Endothelial cell of hepatic sinusoid (primary cell): Measurements from ENCODE around the gene DMPK.

Experiments
- in situ Hi-C: cut with HindIII; loops from 2 replicates; pipeline ENCODE4 v1.10.0; 2017; ENCODE audit warnings: low sequenced_read_pairs

Gene DMPK

DNA sequence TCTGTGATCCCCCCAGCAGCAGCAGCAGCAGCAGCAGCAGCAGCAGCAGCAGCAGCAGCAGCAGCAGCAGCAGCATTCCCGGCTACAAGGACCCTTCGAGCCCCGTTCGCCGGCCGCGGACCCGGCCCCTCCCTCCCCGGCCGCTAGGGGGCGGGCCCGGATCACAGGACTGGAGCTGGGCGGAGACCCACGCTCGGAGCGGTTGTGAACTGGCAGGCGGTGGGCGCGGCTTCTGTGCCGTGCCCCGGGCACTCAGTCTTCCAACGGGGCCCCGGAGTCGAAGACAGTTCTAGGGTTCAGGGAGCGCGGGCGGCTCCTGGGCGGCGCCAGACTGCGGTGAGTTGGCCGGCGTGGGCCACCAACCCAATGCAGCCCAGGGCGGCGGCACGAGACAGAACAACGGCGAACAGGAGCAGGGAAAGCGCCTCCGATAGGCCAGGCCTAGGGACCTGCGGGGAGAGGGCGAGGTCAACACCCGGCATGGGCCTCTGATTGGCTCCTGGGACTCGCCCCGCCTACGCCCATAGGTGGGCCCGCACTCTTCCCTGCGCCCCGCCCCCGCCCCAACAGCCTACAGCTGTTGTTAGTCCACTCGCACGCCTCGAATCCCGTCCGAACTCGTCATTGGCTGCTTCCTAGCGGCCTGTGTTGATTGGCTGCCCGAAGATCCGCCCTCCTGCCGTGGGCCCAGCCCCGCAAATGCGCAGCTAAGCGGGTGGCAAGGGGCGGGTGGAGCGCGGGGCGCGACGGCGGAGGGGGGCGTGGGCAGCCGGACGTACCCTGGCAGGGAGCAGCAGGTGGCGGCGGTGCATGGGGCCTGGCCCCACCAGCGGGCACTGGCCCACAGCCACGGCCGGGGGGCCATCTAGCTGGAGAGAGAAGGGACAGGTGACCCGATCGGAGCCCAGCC lies 11.8 kb downstream of the DMPK start:
- in situ Hi-C loops, result loop anchor here (5.0 kb wide), 1 partner anchor 38 kb away; the partner anchor contains the start of genes FBXO46 and MEIOSIN

DNA sequence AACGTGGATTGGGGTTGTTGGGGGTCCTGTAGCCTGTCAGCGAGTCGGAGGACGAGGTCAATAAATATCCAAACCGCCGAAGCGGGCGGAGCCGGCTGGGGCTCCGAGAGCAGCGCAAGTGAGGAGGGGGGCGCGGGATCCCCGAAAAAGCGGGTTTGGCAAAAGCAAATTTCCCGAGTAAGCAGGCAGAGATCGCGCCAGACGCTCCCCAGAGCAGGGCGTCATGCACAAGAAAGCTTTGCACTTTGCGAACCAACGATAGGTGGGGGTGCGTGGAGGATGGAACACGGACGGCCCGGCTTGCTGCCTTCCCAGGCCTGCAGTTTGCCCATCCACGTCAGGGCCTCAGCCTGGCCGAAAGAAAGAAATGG lies 12.5 kb downstream of the DMPK start:
- in situ Hi-C loops, result loop anchor here (5.0 kb wide), 1 partner anchor 38 kb away; the partner anchor contains the start of genes FBXO46 and MEIOSIN

DNA sequence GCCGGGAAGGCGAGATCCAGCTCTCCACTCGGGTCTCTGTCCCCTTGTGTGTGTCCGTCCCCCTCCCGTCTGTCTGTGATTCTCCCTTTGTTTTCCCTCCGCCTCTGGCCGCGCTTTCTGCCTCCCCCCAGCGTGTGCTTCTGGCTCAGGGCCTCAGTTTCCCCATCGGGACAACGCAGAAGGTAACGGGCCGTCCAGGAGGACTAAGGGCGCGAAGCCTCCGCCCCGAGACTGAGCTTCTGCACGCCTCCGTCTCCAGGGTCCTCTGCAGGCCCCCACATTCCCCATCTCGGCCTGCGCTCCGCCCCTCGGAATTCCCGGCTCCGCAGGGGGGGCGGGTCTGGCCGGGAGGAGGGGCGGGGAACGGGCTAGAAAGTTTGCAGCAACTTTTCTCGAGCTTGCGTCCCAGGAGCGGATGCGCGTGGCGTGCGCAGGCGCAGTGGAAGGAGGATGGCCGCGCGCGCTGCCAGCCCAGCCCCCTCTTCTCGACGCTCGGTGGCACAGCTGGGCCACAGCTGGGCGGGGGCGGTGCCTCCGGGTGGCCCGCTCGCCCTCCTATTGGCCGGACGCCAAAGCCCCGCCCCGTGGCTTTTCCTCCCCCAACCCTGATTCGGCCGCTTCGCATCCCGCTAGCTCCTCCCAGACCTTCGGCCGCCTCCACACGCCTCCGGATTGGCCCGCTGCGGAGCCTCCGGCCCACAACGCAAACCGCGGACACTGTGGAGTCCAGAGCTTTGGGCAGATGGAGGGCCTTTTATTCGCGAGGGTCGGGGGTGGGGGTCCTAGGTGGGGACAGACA lies 13.1 kb downstream of the DMPK start, which contains the start of gene SIX5:
Gene SIX5, minus strand, starts transcription at position 269 of the 799 bp plus-strand sequence. CDS start 408 bp downstream, outside the sequence.
- in situ Hi-C loops, result no loop called here

DNA sequence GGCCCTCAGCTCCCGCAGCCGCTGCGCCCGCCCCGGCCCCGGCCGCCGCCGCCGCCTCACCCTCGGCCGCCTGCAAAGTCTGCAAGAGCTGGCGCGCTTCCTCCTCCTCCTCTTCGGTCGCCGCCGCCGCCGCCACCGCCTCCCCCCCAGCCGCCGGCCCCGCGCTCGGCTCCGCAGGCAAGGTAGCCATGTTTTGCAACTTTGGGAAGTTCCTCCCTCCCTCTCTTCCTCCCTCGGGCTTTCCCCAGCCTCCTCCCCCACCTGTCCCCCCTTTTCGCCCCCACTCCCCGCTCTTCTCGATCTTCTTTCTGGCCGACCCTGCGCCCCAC lies 13.7 kb downstream of the DMPK start:
- in situ Hi-C loops, result no loop called here

DNA sequence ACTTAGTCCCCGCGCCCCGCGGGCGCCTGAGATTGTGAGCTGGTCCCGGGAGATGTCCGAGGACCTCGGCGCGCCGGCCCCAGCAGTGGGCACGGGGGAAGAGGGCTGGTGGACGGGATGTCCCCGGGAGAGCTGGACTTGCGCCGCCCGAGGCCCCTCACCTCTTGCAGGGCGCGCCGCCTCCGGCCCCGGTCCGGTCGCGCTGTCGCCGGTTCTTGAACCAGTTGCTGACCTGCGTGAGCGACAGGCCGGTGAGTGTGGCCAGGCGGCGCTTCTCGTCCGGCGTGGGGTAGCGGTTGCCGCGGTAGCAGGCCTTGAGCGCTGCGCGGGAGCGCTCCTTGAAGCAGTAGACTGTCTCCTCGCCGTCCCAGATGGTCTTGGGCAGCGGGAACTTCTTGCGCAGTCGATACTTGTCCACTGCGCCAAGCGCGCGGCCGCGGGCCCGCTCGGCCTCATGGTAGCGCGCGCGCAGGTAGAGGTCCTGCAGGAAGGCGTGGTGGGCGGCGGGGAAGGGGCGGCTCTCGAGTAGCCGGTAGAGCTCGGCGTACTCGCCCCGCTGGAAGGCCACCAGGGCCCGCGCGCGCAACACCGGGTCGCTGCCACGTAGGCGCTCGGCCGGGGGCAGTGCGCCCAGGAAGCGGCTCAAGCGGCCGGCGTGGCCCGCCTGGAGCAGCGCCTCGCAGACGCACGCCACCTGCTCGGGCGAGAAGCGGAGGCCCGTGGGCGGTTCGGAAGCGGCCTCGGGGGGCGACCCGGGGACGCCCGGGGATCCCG lies 14.2 kb downstream of the DMPK start:
- in situ Hi-C loops, result no loop called here

DNA sequence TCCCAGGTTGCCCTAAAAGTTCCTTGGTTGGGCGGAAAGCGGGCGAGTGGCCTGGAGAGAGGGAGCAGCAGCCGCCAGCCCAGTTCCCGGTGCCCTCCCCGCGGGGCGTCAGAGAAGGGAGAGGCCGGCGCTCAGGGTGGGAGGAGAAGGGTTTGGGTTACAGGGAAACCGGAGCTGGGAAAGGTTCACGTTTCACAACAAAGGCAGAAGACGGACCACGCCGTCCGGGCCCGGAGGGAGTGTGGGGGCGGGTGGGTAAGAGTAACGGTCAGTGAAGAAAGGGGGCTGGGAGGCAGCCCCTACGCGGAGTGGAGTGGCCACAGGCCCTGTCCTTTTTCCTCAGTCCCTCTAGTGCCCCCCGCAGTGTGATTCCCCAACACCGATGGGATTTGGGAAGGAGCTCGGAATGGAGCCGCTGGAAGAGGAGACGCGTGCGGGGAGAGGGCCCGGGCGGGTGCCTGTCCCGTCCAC lies 14.8 kb downstream of the DMPK start:
- in situ Hi-C loops, result no loop called here

DNA sequence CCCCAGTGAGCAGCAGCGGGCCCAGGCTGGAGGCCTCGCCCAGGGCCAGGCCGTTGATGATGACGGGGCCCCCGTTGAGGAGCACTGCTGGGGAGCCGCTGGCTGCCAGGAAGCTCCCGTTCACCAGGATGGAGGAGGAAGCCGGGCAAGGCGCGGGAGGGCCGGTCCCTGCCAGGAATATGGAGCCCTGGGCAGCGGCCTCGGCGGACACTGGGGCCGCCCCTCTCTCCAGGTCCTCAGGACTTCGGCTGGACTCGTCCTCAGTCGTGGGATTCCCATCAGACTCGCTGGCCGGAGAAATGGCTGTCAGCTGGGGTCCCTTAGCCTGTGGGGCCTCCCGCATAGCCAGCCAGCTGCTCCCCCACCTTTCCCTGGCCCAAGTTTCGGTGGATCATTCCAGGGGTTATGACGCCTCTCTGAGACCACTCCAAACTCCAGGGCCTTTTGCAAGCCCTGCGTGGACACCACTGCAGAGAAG lies 15.4 kb downstream of the DMPK start:
- in situ Hi-C loops, result no loop called here

DNA sequence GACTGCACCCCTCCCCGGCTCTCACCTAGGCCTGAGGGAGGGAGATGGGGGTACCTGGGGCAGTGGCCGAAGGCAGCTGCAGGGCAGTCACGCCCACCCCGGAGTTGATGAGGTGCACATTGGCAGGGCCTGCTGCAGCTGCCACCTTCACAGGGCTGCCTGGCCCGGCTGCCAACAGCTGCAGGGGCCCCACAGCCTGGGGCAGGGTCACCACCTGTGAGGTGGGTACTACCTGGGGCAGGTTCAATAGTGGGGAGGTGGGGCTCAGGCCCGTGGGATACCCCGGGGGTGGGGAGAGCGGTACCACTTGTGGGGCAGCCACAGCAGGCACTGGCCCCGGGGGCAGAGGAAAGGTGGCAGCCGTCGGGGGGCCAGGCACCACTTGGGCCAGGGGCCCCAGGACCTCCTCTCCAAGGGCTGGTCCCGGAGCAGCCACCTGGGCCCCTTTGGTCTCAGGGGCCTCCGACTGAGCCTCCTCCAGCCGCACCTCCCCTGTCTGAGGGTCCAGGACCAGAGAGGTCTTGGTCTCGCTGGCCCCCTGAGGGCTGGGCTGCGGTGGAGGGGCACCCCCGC lies 15.9 kb downstream of the DMPK start:
- in situ Hi-C loops, result no loop called here

DNA sequence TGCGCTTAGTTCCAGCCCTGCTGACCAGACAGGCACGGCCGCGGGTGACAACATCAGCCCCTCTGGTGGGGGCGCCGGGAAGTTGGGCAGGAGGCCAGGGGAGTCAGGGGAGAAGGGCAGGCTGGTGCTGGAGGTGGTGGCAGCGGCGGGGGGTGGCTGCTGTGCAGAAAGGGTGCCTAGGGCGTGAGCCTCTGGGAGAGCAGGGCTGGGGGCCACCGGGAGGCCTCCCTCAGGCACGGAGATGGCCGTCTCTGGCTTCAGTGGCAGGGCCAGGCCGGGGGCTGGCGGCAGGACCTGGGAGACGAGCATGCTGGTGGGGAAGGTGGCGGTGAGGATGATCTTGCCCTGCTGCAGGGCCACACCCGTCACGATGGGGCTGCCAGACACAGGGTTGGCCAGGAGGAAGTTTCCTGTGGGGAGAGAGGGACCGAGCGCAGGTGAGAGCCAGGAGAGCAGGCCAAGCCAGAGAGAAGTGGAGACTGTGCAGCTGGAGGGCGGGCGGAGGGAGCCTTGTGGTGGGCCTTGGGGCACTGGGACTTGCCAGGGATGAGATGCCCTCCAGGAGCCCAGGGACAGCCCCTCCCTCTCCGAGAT lies 16.5 kb downstream of the DMPK start:
- in situ Hi-C loops, result no loop called here

DNA sequence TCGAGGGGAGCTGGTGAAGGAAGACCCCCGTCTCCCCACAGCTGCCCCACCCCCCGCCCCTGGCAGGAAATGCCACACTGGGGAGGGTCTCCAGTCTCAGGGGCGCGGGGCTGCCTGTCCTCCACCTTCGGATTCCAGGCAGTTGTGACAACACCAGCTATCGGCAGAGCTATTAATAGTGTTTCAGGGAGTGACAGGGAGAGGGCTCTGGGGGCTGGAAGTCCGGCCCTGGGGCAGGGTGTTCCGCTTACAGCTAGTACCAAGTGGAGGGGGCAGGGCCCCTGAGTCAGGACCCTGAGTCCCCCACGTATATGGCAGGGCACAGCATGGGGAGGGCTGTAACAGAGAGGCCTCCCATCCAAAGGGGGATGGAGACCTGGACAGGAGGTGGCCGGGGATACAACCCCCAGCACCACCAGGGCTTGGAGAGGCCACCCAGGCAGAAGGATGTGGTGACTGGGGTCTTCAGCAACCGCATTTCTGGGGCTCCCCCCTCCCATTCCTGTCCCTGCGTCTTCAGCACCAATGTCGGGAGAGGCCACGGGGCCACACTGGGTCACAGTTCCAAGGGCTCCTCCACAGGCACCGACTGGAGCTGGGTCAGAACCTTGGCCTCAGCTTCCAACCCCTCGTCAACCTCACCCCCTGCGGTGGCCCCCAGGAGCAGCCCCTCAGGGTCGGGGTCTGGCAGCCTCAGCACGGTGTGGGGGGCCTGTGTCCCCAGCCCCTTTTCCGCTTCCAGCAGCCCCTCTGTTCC lies 17.2 kb downstream of the DMPK start:
- in situ Hi-C loops, result no loop called here

DNA sequence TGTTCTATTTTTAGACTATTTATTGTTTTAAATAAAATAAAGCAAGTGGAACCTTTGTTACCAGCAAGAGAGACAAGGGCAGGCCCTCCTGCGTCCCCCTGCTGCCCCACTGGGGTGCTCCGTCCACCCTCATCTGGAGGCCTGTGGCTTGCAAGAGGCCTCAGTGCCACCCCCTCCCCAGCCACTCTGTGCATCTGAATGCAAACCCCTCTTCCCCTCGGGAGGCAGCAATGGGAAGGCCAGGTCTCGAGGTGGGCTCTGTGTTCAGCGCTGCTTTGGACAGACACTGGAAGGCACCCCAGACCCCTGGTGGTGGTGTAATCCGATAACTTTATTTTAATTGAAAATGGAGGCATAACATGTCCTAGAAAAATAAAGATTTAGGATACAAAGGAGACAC lies 17.8 kb downstream of the DMPK start:
- in situ Hi-C loops, result no loop called here

DNA sequence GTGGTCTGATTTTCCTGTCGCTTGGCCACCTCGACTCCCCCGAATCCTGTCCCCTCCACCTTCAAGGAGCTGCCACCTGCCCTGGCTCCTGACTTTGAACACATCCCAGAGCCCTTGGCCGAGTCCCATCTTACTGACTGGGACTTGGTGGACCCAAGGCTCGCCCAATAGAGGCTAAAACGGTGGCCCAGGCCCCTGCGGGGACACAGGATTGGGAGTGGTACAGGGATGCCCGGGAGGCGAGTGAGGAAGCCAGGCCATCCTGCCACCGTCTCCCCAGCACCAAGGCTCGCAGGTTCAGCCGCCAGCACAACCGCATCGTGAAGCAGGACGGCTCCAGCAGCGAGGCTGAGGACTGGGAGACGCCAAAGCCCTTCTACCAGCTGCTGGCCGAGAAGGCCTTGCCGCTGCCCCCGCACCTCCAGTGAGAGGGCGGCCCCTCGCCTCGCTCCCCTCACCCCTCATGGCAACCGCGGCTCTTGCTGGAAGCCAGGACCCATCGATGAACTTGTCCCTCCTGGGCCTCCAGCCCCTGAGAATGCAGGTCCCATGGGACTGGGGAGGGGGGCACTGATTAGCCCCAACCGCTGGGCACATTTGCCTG lies 18.5 kb downstream of the DMPK start:
- in situ Hi-C loops, result no loop called here

DNA sequence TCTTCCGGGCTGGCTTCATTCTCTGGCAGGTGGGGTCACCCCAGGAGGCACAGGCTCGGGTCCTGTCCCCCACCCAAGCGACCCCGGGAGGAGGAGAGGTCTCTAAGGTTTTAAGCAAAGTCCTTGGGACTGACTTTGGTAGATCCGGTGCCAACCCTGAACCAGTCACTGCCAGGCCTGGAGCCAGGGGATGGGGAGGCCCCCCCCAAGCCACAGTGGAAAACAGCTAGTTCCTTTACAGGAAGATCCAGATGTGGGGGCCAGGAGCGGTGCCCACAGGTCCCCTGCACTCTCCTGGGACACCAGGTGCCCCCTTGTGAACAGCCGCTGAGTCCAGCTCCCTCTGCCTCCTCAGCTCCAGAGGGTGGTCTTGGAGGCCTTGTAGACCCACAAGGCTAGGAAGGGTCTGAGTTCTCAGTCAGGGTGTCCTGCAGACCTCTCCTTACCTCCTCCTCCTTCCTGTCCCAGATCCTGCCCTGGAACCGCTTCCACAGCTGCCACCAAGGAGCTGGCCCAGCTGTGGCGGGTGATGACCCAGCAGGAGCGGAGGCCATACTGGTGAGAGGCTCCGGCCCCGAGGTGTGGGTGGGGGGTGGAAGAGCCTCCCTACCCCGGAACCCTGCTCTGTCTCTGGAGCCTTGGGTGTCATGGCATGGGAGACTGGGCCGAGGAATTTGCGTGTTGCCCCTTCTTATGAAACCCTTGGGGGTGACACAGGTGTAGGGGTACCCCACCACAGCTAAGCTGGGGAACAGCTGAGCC lies 19.2 kb downstream of the DMPK start:
- in situ Hi-C loops, result no loop called here

DNA sequence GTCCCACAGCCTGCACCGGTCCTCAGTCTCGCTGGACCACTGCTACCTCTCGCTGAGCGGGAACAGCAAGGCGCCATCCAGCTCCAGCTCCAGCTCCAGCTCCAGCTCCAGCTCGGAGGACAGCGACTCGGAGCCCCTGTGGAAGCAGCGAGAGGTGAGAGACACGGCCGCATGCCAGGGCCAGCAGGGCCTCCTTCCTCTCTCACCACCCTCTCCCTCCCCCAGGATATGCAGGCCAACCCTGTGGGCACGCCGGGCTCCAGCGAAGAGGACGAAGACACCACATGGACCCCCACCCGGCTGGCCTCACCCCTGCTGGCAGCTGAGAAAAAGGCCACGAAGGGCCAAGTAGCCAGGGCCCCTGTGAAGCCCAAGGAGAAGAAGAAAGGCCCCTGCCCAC lies 20.6 kb downstream of the DMPK start:
- in situ Hi-C loops, result no loop called here

DNA sequence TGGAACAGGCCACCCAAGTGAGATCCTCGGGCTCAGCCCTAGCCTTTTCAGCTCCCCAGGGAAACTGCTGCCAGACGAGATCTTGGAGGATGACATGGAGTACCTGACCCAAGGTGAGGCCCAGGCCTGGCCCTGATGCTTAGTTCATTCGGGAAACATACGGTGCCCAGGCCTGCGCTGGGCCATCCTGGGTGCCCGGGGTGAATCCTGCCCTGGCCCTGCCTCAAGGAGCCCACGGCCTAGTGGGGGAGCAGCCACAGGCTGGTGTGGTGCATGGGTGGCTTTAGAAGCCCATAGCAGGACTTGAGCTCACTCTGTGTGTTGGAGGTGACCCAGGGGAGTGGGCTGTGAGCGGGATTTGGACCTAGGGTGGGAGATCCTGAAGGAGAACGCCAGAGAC lies 23.4 kb downstream of the DMPK start:
- in situ Hi-C loops, result no loop called here

DNA sequence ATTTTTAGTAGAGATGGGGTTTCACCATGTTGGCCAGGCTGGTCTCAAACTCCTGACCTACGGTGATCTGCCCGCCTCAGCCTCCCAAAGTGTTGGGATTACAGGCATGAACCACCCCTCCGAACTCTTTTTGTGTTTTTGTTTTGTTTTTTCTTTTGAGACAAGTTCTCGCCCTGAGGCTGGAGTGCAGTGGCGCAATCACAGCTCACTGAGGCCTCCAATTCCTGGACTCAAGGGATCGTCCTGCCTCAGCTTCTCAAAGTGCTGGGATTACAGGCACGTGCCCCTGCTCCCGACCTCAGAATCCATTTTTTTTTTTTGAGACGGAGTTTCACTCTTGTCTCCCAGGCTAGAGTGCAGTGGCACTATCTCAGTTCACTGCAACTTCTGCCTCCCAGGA lies 24.6 kb downstream of the DMPK start:
- in situ Hi-C loops, result no loop called here

DNA sequence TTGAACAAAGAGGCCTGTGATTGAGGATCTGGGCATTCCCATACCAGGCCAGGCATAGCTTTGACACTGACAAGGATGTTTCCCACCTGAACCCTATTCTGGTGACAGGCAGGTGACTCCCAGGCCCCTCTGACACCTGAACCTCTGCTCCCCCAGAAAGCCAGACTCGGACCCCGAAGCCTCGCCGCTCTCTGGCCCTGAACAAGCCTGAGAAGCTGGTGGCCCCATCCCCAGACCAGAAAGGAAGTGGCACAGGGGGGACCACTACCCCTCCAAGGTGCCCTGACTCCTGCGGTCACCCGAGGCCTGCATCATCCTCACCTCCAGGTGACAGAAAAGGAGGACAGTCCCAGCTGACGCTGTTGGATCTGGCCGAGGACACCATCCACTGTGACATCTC lies 28.0 kb downstream of the DMPK start:
- in situ Hi-C loops, result no loop called here

DNA sequence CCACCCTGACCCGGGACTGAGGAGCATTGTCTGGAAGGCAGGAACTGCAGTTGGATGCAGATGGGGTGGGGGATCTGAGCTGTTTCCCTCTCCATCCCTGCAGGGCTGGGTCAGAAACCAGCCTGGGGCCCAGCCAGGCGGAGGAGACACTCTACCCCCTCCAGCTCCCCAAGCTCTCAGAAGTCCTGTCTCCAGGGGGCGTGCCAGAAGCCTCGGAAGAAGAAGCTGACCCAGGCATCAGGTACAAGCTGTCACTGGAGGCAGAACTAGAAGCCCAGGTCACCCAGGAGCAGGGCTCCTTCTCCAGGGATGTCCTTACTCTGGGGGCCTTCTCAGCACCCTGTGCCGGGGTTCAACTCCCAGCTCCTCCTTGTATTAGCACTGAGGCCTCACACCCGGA lies 28.7 kb downstream of the DMPK start:
- in situ Hi-C loops, result no loop called here
